Measurements from ENCODE around the gene RAC3. TPM values are rescaled to one million over a fixed set of nuclear protein-coding genes. Genes with fewer than 3 reads are reported as not detected.

The RAC3 gene
- total RNA-seq, 1 donor, result 1.8 TPM

DNA sequence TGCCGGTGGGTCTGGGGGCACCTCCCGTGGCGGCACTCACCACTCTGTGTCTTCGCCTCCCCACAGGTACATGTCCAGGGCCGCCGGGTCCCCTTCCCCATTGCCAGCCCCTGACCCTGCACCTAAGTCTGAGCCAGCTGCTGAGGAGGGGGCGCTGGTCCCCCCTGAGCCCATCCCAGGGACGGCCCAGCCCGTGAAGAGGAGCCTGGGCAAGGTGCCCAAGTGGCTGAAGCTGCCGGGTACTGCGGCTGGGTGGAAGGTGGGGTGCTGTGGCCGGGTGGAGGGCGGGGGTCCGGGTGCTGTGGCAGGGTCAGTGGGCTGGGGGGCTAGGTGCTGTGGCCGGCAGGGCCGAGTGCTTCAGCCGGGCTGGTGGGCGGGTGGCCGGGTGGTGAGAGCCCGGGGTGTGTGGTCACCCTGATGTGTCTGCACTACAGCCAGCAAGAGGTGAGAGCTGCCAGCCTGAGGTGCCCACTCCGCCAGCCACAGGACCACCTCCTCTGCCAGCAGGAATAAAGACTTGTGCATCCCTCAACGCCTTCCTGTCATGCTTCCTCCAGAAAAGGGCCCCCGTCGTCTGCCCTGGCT, 14.5 kb upstream of the RAC3 start:
- H3K36me3 ChIP-seq (ENCODE audit: insufficient read depth, low read length), result no peaks in the 10 kb centered on the region
- H3K79me2 ChIP-seq (ENCODE audit: insufficient read depth, low read length), result peaks cover 2% of the 10 kb centered on the region
- H3K9me3 ChIP-seq (ENCODE audit: low read depth, low read length), result no peaks in the 10 kb centered on the region
- peaks cover 24% of the 10 kb centered on the region for H4K20me1 ChIP-seq (ENCODE audit: insufficient read depth, low read length)
- no peaks in the 10 kb centered on the region for H3K27me3 ChIP-seq (ENCODE audit: insufficient read depth, low read length)
- TF ChIP-seq, protein P1, sequence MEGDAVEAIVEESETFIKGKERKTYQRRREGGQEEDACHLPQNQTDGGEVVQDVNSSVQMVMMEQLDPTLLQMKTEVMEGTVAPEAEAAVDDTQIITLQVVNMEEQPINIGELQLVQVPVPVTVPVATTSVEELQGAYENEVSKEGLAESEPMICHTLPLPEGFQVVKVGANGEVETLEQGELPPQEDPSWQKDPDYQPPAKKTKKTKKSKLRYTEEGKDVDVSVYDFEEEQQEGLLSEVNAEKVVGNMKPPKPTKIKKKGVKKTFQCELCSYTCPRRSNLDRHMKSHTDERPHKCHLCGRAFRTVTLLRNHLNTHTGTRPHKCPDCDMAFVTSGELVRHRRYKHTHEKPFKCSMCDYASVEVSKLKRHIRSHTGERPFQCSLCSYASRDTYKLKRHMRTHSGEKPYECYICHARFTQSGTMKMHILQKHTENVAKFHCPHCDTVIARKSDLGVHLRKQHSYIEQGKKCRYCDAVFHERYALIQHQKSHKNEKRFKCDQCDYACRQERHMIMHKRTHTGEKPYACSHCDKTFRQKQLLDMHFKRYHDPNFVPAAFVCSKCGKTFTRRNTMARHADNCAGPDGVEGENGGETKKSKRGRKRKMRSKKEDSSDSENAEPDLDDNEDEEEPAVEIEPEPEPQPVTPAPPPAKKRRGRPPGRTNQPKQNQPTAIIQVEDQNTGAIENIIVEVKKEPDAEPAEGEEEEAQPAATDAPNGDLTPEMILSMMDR (IDR thresholded peaks at IDR 0.05; ENCODE audit: extremely low read depth, low read depth, low read length), result no peak
- no peak for DNase-seq (ENCODE audit: insufficient read length, low spot score, missing footprints)
- H3K4me2 ChIP-seq (ENCODE audit: insufficient read depth, low read length), result no peak overlapping the region
- no peak overlapping the region for H3K27ac ChIP-seq (ENCODE audit: low read depth, low read length)
- peaks cover 9% of the 10 kb centered on the region for H3K4me1 ChIP-seq (ENCODE audit: insufficient read depth, low read length)
- no peak overlapping the region for H2AFZ ChIP-seq (ENCODE audit: low read length)
- H3K4me3 ChIP-seq (ENCODE audit: insufficient read depth, low read length), result no peak overlapping the region

GRCh38 chr17:82017612-82018151, 13.8 kb upstream of the RAC3 start:
- Histone ChIP-seq H3K27me3 (ENCODE audit: insufficient read depth, low read length) (no peaks in the 10 kb centered on the region), H3K79me2 (ENCODE audit: insufficient read depth, low read length) (peaks cover 8% of the 10 kb centered on the region), H3K4me3 (ENCODE audit: insufficient read depth, low read length) (no peak overlapping the region), H3K4me2 (ENCODE audit: insufficient read depth, low read length) (no peak overlapping the region), H4K20me1 (ENCODE audit: insufficient read depth, low read length) (peaks cover 28% of the 10 kb centered on the region), H3K36me3 (ENCODE audit: insufficient read depth, low read length) (no peaks in the 10 kb centered on the region), H3K27ac (ENCODE audit: low read depth, low read length) (no peak overlapping the region), H3K9me3 (ENCODE audit: low read depth, low read length) (no peaks in the 10 kb centered on the region), H2AFZ (ENCODE audit: low read length) (no peak overlapping the region), H3K4me1 (ENCODE audit: insufficient read depth, low read length) (peaks cover 14% of the 10 kb centered on the region)
- TF ChIP-seq, protein P1 (IDR thresholded peaks at IDR 0.05; ENCODE audit: extremely low read depth, low read depth, low read length), result no peak
- DNase-seq (ENCODE audit: insufficient read length, low spot score, missing footprints), result peak; percentile 88

DNA sequence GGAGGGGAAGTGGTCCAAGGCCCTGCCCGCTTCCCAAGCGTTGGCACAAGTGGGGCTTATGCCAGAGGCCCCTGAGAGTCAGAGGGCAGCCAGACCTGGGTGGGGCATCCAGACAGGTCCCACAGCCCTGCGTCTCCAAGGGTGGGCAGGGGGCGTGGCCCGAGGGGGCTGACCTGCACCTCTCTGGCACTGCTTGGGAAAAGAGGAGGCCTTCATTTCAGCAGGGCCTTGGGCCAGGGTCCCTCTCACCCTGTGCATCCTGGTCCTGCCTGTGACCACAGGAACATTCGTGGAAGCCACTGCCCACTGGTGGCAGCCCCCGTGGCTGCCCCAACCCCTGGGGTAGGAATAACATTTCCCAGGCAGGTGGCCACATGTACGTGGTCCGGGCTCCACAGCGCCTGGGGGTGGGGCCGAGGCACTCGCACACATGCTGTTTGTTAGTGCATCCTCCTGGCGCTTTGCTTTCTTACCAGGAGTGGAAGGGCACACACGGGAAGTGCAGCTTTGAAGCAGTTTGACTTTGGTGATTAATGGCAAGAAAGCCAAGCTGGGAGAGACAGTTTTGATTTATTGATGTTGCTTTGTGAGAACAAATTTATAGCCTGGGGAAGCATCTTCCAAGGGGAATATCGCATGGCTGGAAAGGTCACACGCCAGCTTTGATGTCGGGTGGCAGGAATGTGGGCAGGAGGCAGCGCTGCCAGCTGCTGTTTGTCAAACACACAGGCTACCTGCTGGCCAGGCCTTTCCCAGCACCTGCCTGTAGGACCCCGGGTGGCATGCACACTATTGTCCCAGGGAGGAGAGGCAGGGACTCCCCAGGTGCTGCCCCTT, 13.1 kb upstream of the RAC3 start:
- no peaks in the 10 kb centered on the region for H3K36me3 ChIP-seq (ENCODE audit: insufficient read depth, low read length)
- peaks cover 14% of the 10 kb centered on the region for H3K4me1 ChIP-seq (ENCODE audit: insufficient read depth, low read length)
- TF ChIP-seq, protein P1 (IDR thresholded peaks at IDR 0.05; ENCODE audit: extremely low read depth, low read depth, low read length), result no peak
- no peaks in the 10 kb centered on the region for H3K9me3 ChIP-seq (ENCODE audit: low read depth, low read length)
- no peaks in the 10 kb centered on the region for H3K27me3 ChIP-seq (ENCODE audit: insufficient read depth, low read length)
- H3K79me2 ChIP-seq (ENCODE audit: insufficient read depth, low read length), result peaks cover 8% of the 10 kb centered on the region
- no peak overlapping the region for H3K27ac ChIP-seq (ENCODE audit: low read depth, low read length)
- peak; percentile 76 for DNase-seq (ENCODE audit: insufficient read length, low spot score, missing footprints)
- no peak overlapping the region for H3K4me3 ChIP-seq (ENCODE audit: insufficient read depth, low read length)
- no peak overlapping the region for H2AFZ ChIP-seq (ENCODE audit: low read length)
- no peak overlapping the region for H3K4me2 ChIP-seq (ENCODE audit: insufficient read depth, low read length)
- peaks cover 28% of the 10 kb centered on the region for H4K20me1 ChIP-seq (ENCODE audit: insufficient read depth, low read length)

All from osteoblast (primary cell).